Esophagus squamous epithelium (tissue), 4 donors: ENCODE data around the gene TMEM238.

Experiments used
- CTCF ChIP-seq, 6 experiments: fragments of 450-650 bp in 4 of 6; fragments of 200-600 bp in 2 of 6; sonication (generic) in 2 of 6; IDR thresholded peaks; one replicate each; pipeline ENCODE4 v1.5.1; 2016 to 2019; ENCODE audit warnings: antibody characterized with exemption in 6 of 6, mild to moderate bottlenecking in 4 of 6, moderate library complexity in 4 of 6
- POLR2A ChIP-seq, 4 donors: fragments of 450-650 bp; IDR thresholded peaks; one replicate each; pipeline ENCODE4 v1.6.1; 2017; ENCODE audit warnings: antibody characterized with exemption in 4 of 4, mild to moderate bottlenecking in 4 of 4, moderate library complexity in 3 of 4

DNA sequence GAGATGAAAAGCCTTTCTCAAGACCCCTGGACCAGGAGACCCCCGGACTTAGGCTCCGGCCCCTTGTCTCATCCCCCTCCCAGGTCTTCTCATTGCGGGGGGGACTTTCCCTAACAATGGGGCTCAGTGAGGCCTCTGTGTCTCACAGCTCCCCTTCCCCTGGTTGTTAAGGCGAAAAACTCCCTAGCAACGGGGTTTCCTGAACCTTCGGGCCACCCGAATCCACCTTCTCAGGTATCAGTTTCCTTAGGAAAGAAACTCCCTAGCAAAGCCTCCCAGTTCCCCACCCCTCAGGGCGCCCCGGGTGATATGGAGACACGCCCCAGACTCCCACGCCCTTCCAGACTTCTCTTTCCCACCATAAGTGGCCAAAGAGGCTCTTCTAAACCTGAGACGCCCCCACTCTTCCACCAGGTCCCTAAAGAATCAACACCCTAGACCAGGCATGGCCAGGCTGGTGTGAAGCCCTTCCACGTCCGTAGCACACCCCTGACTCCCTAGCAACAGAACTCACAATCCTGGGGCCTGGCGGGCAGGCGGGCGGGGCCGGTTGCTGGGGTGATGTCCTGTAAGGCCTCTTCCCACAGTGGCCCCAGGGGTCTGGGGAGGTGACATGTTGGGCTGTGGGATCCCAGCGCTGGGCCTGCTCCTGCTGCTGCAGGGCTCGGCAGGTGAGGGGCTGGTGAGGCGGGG lies 7.7 kb downstream of the TMEM238 start, which contains the start of gene TMEM190:
- TF ChIP-seq CTCF (IDR thresholded peaks at IDR 0.05): no peak
- TF ChIP-seq POLR2A (IDR thresholded peaks at IDR 0.05): no peak
